MV-4-11 (cell line): Measurements from ENCODE around the gene SLC17A8.

ENCODE experiments used
- DNase-seq: peaks from one replicate; lab custom pipeline; 2025; lab: John Stamatoyannopoulos, UW

The SLC17A8 gene

GRCh38 chr12:100371146-100371545 is 14.3 kb downstream of the SLC17A8 start:
- no peak for DNase-seq

GRCh38 chr12:100372853-100373640 is 16.2 kb downstream of the SLC17A8 start:
- DNase-seq, result no peak

GRCh38 chr12:100375038-100375735 is 18.3 kb downstream of the SLC17A8 start:
- no peak for DNase-seq

- no peak for DNase-seq
These were observed 19.3 kb downstream of the SLC17A8 start for GRCh38 chr12:100376161-100376560.

- DNase-seq, result no peak
These were observed 24.5 kb downstream of the SLC17A8 start for GRCh38 chr12:100381379-100381778.

- DNase-seq, result no peak
These were observed 25.5 kb downstream of the SLC17A8 start for GRCh38 chr12:100382338-100382737.

GRCh38 chr12:100383586-100384558 is 27.0 kb downstream of the SLC17A8 start:
- no peak for DNase-seq

GRCh38 chr12:100384559-100384935 is 27.7 kb downstream of the SLC17A8 start:
- no peak for DNase-seq

GRCh38 chr12:100388382-100388781 is 31.5 kb downstream of the SLC17A8 start:
- DNase-seq, result no peak

- no peak for DNase-seq
These were observed 35.0 kb downstream of the SLC17A8 start for GRCh38 chr12:100391856-100392255.

- no peak for DNase-seq
These were observed 36.3 kb downstream of the SLC17A8 start for GRCh38 chr12:100393200-100393599.

- DNase-seq, result no peak
These were observed 38.9 kb downstream of the SLC17A8 start for GRCh38 chr12:100395811-100396210.

GRCh38 chr12:100398307-100398706 is 41.4 kb downstream of the SLC17A8 start:
- DNase-seq, result no peak

- no peak for DNase-seq
These were observed 42.2 kb downstream of the SLC17A8 start for GRCh38 chr12:100399095-100399494.

GRCh38 chr12:100401660-100402059 is 44.8 kb downstream of the SLC17A8 start:
- no peak for DNase-seq

GRCh38 chr12:100402763-100403162 is 45.9 kb downstream of the SLC17A8 start:
- no peak for DNase-seq

- DNase-seq, result no peak
These were observed 46.6 kb downstream of the SLC17A8 start for GRCh38 chr12:100403446-100403845.

- peak; percentile 21 for DNase-seq
These were observed 48.0 kb downstream of the SLC17A8 start for GRCh38 chr12:100404769-100405407.

- no peak for DNase-seq
These were observed 56.1 kb downstream of the SLC17A8 start for GRCh38 chr12:100413001-100413400.

GRCh38 chr12:100414739-100415138 is 57.9 kb downstream of the SLC17A8 start:
- no peak for DNase-seq

GRCh38 chr12:100422646-100423045 is 65.8 kb downstream of the SLC17A8 start:
- DNase-seq, result no peak

- DNase-seq, result no peak
These were observed 69.3 kb downstream of the SLC17A8 start for GRCh38 chr12:100426145-100426544.
